OCI-LY1 (cell line): ENCODE data around the gene MAPK10.

Experiments used
- H2AFZ ChIP-seq: fragments of 200-600 bp; sonication (generic), shearing (Covaris generic); 2 replicates; pipeline ENCODE4 v1.6.0; 2014; ENCODE audit warnings: antibody characterized with exemption, mild to moderate bottlenecking, low read length
- H3F3A ChIP-seq: fragments of 200-600 bp; sonication (generic), shearing (Covaris generic); 2 replicates; pipeline ENCODE4 v1.6.0; 2014; ENCODE audit warnings: mild to moderate bottlenecking, antibody characterized with exemption, low read length, moderate library complexity; ENCODE audit not compliant: insufficient read depth
- H3K27ac ChIP-seq: fragments of 200-600 bp; sonication (generic); 2 replicates; pipeline ENCODE4 v1.5.1; 2014; ENCODE audit warnings: low read length, mixed run types, mild to moderate bottlenecking, low read depth; ENCODE audit not compliant: poor library complexity, severe bottlenecking
- H3K27me3 ChIP-seq: fragments of 200-600 bp; sonication (generic); 2 replicates; pipeline ENCODE4 v1.6.0; 2014; ENCODE audit warnings: antibody characterized with exemption, mild to moderate bottlenecking, low read length, moderate library complexity; ENCODE audit not compliant: insufficient read depth
- H3K36me3 ChIP-seq: fragments of 200-600 bp; sonication (generic); 2 replicates; pipeline ENCODE4 v1.6.1; 2014; ENCODE audit warnings: mild to moderate bottlenecking, antibody characterized with exemption, low read length, moderate library complexity, mixed read lengths; ENCODE audit not compliant: insufficient read depth
- H3K4me1 ChIP-seq: fragments of 200-600 bp; sonication (generic); 2 replicates; pipeline ENCODE4 v1.5.1; 2014; ENCODE audit warnings: mild to moderate bottlenecking, low read length, moderate library complexity; ENCODE audit not compliant: insufficient read depth, severe bottlenecking
- H3K4me2 ChIP-seq: fragments of 200-600 bp; sonication (generic), shearing (Covaris generic); 2 replicates; pipeline ENCODE4 v1.6.1; 2014; ENCODE audit warnings: low read length
- H3K4me3 ChIP-seq: fragments of 200-600 bp; sonication (generic); 2 replicates; pipeline ENCODE4 v1.5.1; 2014; ENCODE audit warnings: low read length, low read depth, mild to moderate bottlenecking, mixed read lengths; ENCODE audit not compliant: poor library complexity, severe bottlenecking
- H3K79me2 ChIP-seq: fragments of 200-600 bp; shearing (Covaris generic); 2 replicates; pipeline ENCODE4 v1.6.1; 2016; ENCODE audit warnings: mixed run types, low read length, mixed read lengths; ENCODE audit not compliant: insufficient read depth
- H3K9ac ChIP-seq: fragments of 200-600 bp; sonication (generic), shearing (Covaris generic); 2 replicates; pipeline ENCODE4 v1.6.1; 2014; ENCODE audit warnings: mild to moderate bottlenecking, low read length, mixed read lengths
- H3K9me2 ChIP-seq: fragments of 200-600 bp; sonication (generic), shearing (Covaris generic); 2 replicates; pipeline ENCODE4 v1.6.1; 2014; ENCODE audit warnings: low read depth, mild to moderate bottlenecking, low read length, mixed read lengths
- H3K9me3 ChIP-seq: fragments of 200-600 bp; shearing (Covaris generic); 2 replicates; pipeline ENCODE4 v1.6.1; 2014; ENCODE audit warnings: low read length, mixed read lengths
- H4K20me1 ChIP-seq: fragments of 200-600 bp; sonication (generic), shearing (Covaris generic); 2 replicates; pipeline ENCODE4 v1.6.0; 2016; ENCODE audit warnings: mild to moderate bottlenecking, low read length; ENCODE audit not compliant: insufficient read depth
- EZH2 ChIP-seq: fragments of 200-600 bp; sonication (generic), shearing (Covaris generic); IDR thresholded peaks from 2 replicates; pipeline ENCODE4 v1.8.0; 2017; ENCODE audit warnings: borderline replicate concordance, mixed run types, mild to moderate bottlenecking, antibody characterized with exemption, low read length, moderate library complexity, mixed read lengths
- TF ChIP-seq, protein P1 (sequence below): fragments of 200-600 bp; sonication (generic), shearing (Covaris generic); IDR thresholded peaks from 2 replicates; pipeline ENCODE4 v1.5.1; 2017; ENCODE audit warnings: mild to moderate bottlenecking, antibody characterized with exemption, low read length, moderate library complexity, mixed read lengths

MAPK10 gene

DNA sequence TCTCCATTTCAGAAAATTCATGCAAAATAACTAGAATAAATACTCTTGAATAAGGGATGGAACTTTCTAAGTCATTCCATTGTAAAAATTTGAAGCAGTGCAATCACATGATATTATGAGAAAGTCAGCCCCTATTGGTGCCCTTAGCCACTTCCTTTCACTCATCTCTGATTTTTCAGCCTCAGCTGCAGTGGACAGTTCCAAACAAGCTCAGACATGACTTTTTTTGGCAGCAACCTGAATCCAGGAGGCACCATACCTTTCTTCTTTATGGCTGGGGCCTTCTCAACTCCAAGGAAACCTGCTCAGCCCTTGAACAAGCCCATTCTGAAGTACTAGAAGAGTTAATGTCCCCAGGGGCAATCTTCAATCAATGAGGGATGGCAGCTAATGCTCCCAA lies 40.5 kb downstream of the MAPK10 start:
- Histone ChIP-seq H4K20me1 (no peaks in the 10 kb centered on the region), H3K4me1 (no peaks in the 10 kb centered on the region), H3K27me3 (no peaks in the 10 kb centered on the region), H3K9me3 (no peaks in the 10 kb centered on the region), H3K36me3 (no peaks in the 10 kb centered on the region), H3K27ac (no peak overlapping the region), H3K4me2 (no peak overlapping the region), H3K9ac (no peak overlapping the region), H3F3A (no peaks in the 10 kb centered on the region), H3K79me2 (no peaks in the 10 kb centered on the region), H3K9me2 (no peaks in the 10 kb centered on the region), H3K4me3 (no peak overlapping the region), H2AFZ (no peak overlapping the region)
- TF ChIP-seq EZH2 = no peak
- TF ChIP-seq, protein P1, sequence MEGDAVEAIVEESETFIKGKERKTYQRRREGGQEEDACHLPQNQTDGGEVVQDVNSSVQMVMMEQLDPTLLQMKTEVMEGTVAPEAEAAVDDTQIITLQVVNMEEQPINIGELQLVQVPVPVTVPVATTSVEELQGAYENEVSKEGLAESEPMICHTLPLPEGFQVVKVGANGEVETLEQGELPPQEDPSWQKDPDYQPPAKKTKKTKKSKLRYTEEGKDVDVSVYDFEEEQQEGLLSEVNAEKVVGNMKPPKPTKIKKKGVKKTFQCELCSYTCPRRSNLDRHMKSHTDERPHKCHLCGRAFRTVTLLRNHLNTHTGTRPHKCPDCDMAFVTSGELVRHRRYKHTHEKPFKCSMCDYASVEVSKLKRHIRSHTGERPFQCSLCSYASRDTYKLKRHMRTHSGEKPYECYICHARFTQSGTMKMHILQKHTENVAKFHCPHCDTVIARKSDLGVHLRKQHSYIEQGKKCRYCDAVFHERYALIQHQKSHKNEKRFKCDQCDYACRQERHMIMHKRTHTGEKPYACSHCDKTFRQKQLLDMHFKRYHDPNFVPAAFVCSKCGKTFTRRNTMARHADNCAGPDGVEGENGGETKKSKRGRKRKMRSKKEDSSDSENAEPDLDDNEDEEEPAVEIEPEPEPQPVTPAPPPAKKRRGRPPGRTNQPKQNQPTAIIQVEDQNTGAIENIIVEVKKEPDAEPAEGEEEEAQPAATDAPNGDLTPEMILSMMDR = no peak

DNA sequence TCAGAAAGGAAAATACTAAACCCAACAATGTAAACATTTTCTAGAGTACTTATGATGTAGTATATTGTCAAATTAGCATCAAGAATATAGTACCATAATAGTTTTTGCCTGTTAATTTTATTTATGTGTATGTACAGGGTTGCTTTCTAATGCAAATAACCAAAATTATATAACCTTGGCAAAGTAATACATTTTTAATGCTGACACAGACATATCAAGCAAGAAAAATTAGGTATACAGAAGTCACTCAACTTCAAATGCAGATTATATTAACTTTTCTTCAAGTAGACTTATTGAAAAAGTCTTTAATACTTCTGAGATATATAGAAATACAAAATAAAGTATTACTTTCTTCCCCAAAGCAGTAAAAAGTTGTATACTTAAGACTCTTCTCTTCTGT lies 44.3 kb downstream of the MAPK10 start:
- no peak overlapping the region for H2AFZ ChIP-seq
- H3K9me3 ChIP-seq = no peaks in the 10 kb centered on the region
- no peaks in the 10 kb centered on the region for H4K20me1 ChIP-seq
- H3K4me2 ChIP-seq = no peak overlapping the region
- no peak overlapping the region for H3K4me3 ChIP-seq
- H3K36me3 ChIP-seq = no peaks in the 10 kb centered on the region
- H3K27me3 ChIP-seq = no peaks in the 10 kb centered on the region
- H3K27ac ChIP-seq = no peak overlapping the region
- TF ChIP-seq EZH2 = no peak
- TF ChIP-seq, protein P1 = no peak
- H3K4me1 ChIP-seq = no peaks in the 10 kb centered on the region
- no peaks in the 10 kb centered on the region for H3K9me2 ChIP-seq
- no peaks in the 10 kb centered on the region for H3K79me2 ChIP-seq
- H3F3A ChIP-seq = no peaks in the 10 kb centered on the region
- no peak overlapping the region for H3K9ac ChIP-seq

DNA sequence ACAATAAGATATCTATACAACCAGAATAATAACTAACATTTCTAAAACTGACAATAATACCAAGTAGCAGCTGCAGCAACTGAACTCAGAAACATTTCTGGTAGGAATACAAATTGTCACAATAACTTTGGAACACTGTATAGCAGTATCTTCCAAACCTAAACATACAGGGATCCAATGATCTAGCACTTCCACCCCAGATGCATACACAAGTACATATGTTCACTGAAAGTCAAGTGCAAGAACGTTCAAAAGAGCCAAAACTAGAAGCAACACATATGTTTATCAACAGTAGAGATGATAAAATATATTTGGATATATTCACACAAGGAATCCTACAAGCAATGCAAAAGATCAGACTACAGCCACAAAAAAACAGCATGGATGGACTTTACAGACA lies 46.2 kb downstream of the MAPK10 start:
- no peak overlapping the region for H2AFZ ChIP-seq
- no peaks in the 10 kb centered on the region for H3K36me3 ChIP-seq
- H3K79me2 ChIP-seq = no peaks in the 10 kb centered on the region
- H3K4me1 ChIP-seq = no peaks in the 10 kb centered on the region
- no peaks in the 10 kb centered on the region for H3K27me3 ChIP-seq
- H3K9me3 ChIP-seq = no peaks in the 10 kb centered on the region
- H3K9me2 ChIP-seq = no peaks in the 10 kb centered on the region
- H3K4me2 ChIP-seq = no peak overlapping the region
- no peak overlapping the region for H3K27ac ChIP-seq
- H3K9ac ChIP-seq = no peak overlapping the region
- H3K4me3 ChIP-seq = no peak overlapping the region
- TF ChIP-seq, protein P1 = no peak
- no peak for TF ChIP-seq EZH2
- H3F3A ChIP-seq = no peaks in the 10 kb centered on the region
- H4K20me1 ChIP-seq = no peaks in the 10 kb centered on the region
